Activated CD8-positive, alpha-beta T cell treated with anti-CD3 and anti-CD28 coated beads for 36 hours (primary cell): Measurements from ENCODE around the gene ODF2L. TPM values are rescaled to one million over a fixed set of nuclear protein-coding genes. Genes with fewer than 3 reads are reported as not detected.

ENCODE experiments used
- ATAC-seq: fragments of 200-7000 bp; cut with Tn5 transposase; one replicate; pipeline ENCODE4 v1.10.0; 2021; ENCODE audit warnings: mild to moderate bottlenecking, moderate library complexity
- CTCF ChIA-PET: fragments of 350-600 bp; sonication (Branson Sonifier 250); formaldehyde crosslinking; loops from one replicate; lab custom pipeline; 2021; ENCODE audit warnings: antibody characterized with exemption; lab: Charles Lee
- POLR2A ChIA-PET: fragments of 350-600 bp; sonication (Branson Sonifier 250); formaldehyde crosslinking; loops from one replicate; lab custom pipeline; 2021; ENCODE audit warnings: antibody characterized with exemption; lab: Charles Lee
- DNase-seq: peaks from one replicate; pipeline ENCODE4 v3.0.0-alpha.2; 2020
- H3K27ac Mint-ChIP-seq: one replicate; pipeline ENCODE4 v1.8.0; 2021; ENCODE audit warnings: mild to moderate bottlenecking, mixed read lengths
- H3K27me3 Mint-ChIP-seq: one replicate; pipeline ENCODE4 v1.8.0; 2021; ENCODE audit warnings: mixed read lengths
- H3K36me3 Mint-ChIP-seq: one replicate; pipeline ENCODE4 v1.8.0; 2021; ENCODE audit warnings: low read depth, mixed read lengths
- H3K4me1 Mint-ChIP-seq: one replicate; pipeline ENCODE4 v1.8.0; 2021; ENCODE audit warnings: low read depth, mixed read lengths
- H3K4me3 Mint-ChIP-seq: one replicate; pipeline ENCODE4 v1.8.0; 2021; ENCODE audit warnings: mild to moderate bottlenecking, moderate library complexity, mixed read lengths
- H3K9me3 Mint-ChIP-seq: one replicate; pipeline ENCODE4 v1.8.0; 2021; ENCODE audit warnings: mixed read lengths
- CTCF ChIP-seq: fragments of 200-600 bp; IDR thresholded peaks from one replicate; pipeline ENCODE4 v1.8.0; 2022; ENCODE audit warnings: antibody characterized with exemption, mild to moderate bottlenecking
- intact Hi-C: fragments of 100-400 bp; cut with micrococcal nuclease; formaldehyde crosslinking; loops from one replicate; pipeline ENCODE4 v1.10.0; 2022
- total RNA-seq, 2 experiments: library from RNA; stranded (reverse); gene quantifications; one replicate each; pipeline ENCODE4 v1.2.3, GENCODE V29; 2021

The ODF2L gene
- total RNA-seq, 2 experiments from 2014 or later, result 21.7 to 23.8 TPM

- intact Hi-C loops, result no loop called here
- Mint-ChIP-seq H3K9me3 (no peaks in the 10 kb centered on the region), H3K4me3 (no peak overlapping the region), H3K27me3 (no peaks in the 10 kb centered on the region), H3K27ac (no peak overlapping the region), H3K36me3 (peaks cover 10% of the 10 kb centered on the region), H3K4me1 (peaks cover 11% of the 10 kb centered on the region)
- no peak for ATAC-seq
- CTCF ChIA-PET, result no interaction called here
- no peak for DNase-seq
- POLR2A ChIA-PET, result no interaction called here
- TF ChIP-seq CTCF, result no peak
Measured at GRCh38 chr1:86370601-86371022, 25.5 kb downstream of the ODF2L start.

- H3K27ac Mint-ChIP-seq, result no peak overlapping the region
Measured at GRCh38 chr1:86365896-86366295, 30.2 kb downstream of the ODF2L start.

GRCh38 chr1:86362807-86363206 is 33.3 kb downstream of the ODF2L start:
- no peak overlapping the region for H3K4me3 Mint-ChIP-seq
- peak; percentile 11 for TF ChIP-seq CTCF
- H3K4me1 Mint-ChIP-seq, result no peaks in the 10 kb centered on the region
- intact Hi-C loops, result no loop called here
- CTCF ChIA-PET, result interaction anchor here (1.3 to 1.5 kb wide), 3 partner anchors 17 to 138 kb away, joined by 3 read pairs; no protein-coding TSS in a partner anchor
- H3K36me3 Mint-ChIP-seq, result peaks cover 3% of the 10 kb centered on the region
- H3K9me3 Mint-ChIP-seq, result no peaks in the 10 kb centered on the region
- no peak overlapping the region for H3K27ac Mint-ChIP-seq
- no peak for DNase-seq
- no peaks in the 10 kb centered on the region for H3K27me3 Mint-ChIP-seq
- ATAC-seq, result no peak
- POLR2A ChIA-PET, result interaction anchor here (0.6 kb wide), 1 partner anchor 123 kb away, joined by 3 read pairs; no protein-coding TSS in a partner anchor

More at GRCh38 chr1:86365896-86366295, 30.2 kb downstream of the ODF2L start:
- intact Hi-C loops, result no loop called here
- DNase-seq, result no peak
- no peak for ATAC-seq
- ChIA-PET CTCF (interaction anchor here (1.1 kb wide), 1 partner anchor 14 kb away, joined by 3 read pairs; no protein-coding TSS in a partner anchor), POLR2A (no interaction called here)
- Mint-ChIP-seq H3K36me3 (no peaks in the 10 kb centered on the region), H3K9me3 (no peaks in the 10 kb centered on the region), H3K4me3 (no peak overlapping the region), H3K27me3 (no peaks in the 10 kb centered on the region), H3K4me1 (peaks cover 6% of the 10 kb centered on the region)
- TF ChIP-seq CTCF, result no peak

GRCh38 chr1:86357796-86358195 is 38.3 kb downstream of the ODF2L start:
- ChIA-PET CTCF (interaction anchor here (1.1 kb wide), 1 partner anchor 346 kb away, joined by 3 read pairs; the partner anchor contains the start of gene SH3GLB1), POLR2A (interaction anchor here (0.7 kb wide), 1 partner anchor 159 kb away, joined by 4 read pairs; no protein-coding TSS in a partner anchor)
- intact Hi-C loops, result no loop called here
- Mint-ChIP-seq H3K27ac (no peak overlapping the region), H3K4me1 (no peaks in the 10 kb centered on the region), H3K27me3 (no peaks in the 10 kb centered on the region), H3K9me3 (no peaks in the 10 kb centered on the region), H3K4me3 (no peak overlapping the region), H3K36me3 (peaks cover 27% of the 10 kb centered on the region)
- ATAC-seq (no peak), DNase-seq (no peak)
- no peak for TF ChIP-seq CTCF

GRCh38 chr1:86356247-86356646 is 39.9 kb downstream of the ODF2L start:
- intact Hi-C loops, result no loop called here
- H3K4me3 Mint-ChIP-seq, result no peak overlapping the region
- peaks cover 2% of the 10 kb centered on the region for H3K9me3 Mint-ChIP-seq
- ChIA-PET CTCF (interaction anchor here (0.6 to 1.4 kb wide), 2 partner anchors 24 to 67 kb away, joined by 3 to 4 read pairs; no protein-coding TSS in a partner anchor), POLR2A (interaction anchor here (0.5 kb wide), 1 partner anchor 8 kb away, joined by 3 read pairs; no protein-coding TSS in a partner anchor)
- ATAC-seq, result no peak
- H3K4me1 Mint-ChIP-seq, result no peaks in the 10 kb centered on the region
- no peak overlapping the region for H3K27ac Mint-ChIP-seq
- H3K36me3 Mint-ChIP-seq, result peaks cover 36% of the 10 kb centered on the region
- DNase-seq, result no peak
- TF ChIP-seq CTCF, result no peak
- no peaks in the 10 kb centered on the region for H3K27me3 Mint-ChIP-seq
